RPMI7951 (cell line): Measurements from ENCODE around the gene TXNL4B. TPM values are rescaled to one million over a fixed set of nuclear protein-coding genes. Genes with fewer than 3 reads are reported as not detected.
"Not testable (repeated sequence)": the region's sequence is repeated elsewhere in the genome, so short reads cannot be mapped to it uniquely, and the experiment has no call there.

ENCODE experiments used
- DNase-seq: peaks from one replicate; pipeline ENCODE4 v3.0.0-alpha.2; 2012; ENCODE audit warnings: low read depth
- total RNA-seq: library from RNA; depleted of rRNA; stranded (reverse); fragments of >200 nt; shearing (Covaris generic); gene quantifications from 2 replicates; pipeline ENCODE4 v1.2.3, GENCODE V29; 2014

Gene TXNL4B
- total RNA-seq, 1 experiment from 2014 or later: 13.2 TPM

DNA sequence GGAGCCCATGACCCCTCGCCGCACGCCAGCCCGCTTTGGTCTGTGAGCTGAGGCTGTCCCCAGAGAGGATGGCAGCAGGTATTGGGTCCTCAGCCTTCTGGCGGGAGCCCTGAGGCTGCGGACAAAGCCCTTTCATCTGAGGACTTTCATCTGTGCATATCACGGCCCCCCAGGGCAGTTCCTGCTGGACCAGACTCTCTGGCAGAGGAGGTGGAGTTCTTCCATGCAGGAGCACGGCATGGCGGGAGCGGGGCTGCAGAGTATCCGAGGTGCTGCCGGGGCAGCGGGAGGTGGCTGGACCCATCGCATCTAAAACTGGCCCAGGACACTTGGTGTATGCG, 19.0 kb upstream of the TXNL4B start:
- DNase-seq: no peak

DNA sequence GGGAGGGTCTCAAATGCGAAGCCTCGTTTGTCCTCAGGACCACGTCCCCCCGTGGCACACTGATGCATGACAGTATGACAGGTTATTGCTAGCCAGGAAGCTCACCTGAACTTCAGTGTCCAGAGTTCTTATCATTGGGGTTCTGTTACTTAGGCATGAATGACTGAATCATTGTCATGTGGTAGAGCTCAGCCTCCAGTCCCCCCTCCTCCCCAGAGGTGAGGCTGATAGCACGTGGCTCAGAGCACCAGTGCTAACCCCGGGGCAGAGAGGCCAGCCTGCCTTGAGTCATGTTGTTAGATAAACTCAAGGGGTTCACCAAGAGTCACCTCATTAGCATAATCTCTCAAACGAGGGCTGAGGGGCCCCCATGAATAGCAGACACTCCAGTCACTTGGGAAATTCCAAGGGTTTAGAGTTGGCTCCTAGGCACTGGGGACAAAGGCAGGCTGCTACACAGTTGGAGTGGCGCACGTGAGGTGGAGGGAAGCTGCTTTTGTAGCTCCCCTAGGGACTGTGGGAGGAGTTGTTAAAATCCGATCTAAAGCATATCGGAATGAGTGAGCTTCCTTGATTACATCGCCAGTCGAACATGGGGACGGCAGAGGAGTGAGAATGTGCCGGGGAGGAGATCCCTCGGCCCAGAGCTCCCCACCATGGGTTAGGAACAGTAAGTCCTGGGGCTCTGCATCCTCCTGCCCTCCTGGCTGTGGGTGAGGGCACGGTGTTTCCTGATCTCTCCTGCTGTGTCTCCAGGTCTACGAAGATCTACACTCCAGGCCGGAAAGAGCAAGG, 18.4 kb upstream of the TXNL4B start:
- no peak for DNase-seq

- no peak for DNase-seq
These were observed 17.5 kb upstream of the TXNL4B start for GRCh38 chr16:72110662-72111615.

GRCh38 chr16:72109966-72110530, 16.6 kb upstream of the TXNL4B start:
- DNase-seq: no peak

DNA sequence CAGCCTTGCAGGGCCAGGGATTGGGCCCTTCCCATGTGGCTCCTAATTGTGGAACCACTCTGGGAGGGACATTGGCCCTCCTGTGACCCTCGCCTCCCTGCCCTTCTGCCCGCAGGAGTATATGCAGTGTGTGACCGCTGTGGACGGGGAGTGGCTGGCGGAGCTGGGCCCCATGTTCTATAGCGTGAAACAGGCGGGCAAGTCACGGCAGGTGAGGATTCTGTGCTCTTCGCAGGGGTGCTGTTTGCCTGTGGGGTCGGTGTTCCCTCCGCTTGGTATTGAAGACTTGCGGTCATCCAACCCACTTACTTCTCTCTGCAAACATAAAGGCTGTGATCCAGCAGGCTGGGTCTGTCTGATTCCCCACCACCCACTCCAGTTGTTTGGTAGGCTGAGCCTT, 15.9 kb upstream of the TXNL4B start:
- no peak for DNase-seq

GRCh38 chr16:72108353-72109102, 15.1 kb upstream of the TXNL4B start:
- no peak for DNase-seq

DNA sequence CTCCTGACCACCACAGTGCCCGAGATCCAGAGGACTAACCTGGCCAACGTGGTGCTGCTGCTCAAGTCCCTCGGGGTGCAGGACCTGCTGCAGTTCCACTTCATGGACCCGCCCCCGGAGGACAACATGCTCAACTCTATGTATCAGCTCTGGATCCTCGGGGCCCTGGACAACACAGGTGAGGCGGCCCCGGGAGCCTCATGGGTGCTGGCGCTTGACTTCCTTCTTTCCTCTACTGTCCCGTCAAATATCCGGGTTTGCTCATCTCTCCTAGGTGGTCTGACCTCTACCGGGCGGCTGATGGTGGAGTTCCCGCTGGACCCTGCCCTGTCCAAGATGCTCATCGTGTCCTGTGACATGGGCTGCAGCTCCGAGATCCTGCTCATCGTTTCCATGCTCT, 14.0 kb upstream of the TXNL4B start:
- DNase-seq: no peak

DNA sequence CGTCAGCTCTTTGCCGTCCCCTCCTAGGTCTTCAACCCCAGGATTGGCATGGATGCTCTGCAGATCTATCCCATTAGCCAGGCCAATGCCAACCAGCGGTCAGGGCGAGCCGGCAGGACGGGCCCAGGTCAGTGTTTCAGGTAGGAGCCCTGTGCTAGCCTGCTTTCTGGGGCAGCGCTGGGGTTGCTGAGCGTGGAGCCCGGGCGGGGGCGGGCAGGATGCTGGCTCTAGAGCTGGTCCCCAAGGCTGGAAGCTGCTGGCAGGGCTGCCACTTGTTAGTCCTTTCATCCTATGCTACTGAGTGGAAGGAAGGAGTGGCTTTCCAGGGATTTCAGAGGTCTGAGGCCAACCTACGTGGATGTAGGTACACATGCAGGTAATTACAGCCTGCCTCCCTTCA, 12.6 kb upstream of the TXNL4B start:
- DNase-seq: no peak

DNA sequence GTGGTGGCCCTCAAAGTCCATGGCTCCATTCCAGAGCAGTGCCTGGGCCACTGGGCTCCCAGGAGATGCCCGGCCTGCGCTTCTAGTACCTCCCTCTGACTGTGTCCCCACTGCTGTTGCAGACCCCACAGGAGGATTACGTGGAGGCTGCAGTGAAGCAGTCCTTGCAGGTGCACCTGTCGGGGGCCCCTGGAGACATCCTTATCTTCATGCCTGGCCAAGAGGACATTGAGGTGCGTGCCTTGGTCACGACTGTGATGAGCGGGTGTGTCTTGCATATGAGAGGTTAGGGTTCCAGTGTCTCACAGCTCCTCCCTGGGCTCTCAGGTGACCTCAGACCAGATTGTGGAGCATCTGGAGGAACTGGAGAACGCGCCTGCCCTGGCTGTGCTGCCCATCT, 11.5 kb upstream of the TXNL4B start:
- no peak for DNase-seq

DNA sequence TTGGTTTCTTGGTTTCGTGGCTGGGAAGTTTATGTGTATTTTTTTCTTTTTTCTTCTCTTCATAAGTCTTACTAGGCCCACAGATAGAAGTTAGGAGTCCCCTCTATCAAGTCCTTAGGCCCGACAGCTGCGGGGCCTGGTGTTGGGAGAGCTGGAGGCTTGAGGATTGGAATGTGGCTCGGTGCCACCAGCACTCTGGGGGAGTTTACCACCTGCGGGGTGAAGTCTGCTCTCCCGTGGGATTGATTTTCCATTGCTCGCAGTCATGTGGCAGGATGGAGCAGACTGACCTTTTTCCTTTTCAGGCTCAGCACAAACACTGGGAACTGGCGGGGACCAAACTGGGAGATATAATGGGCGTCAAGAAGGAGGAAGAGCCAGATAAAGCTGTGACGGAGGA, 7.8 kb upstream of the TXNL4B start:
- DNase-seq: no peak

GRCh38 chr16:72099377-72099818, 6.0 kb upstream of the TXNL4B start:
- peak; percentile 51 for DNase-seq

DNA sequence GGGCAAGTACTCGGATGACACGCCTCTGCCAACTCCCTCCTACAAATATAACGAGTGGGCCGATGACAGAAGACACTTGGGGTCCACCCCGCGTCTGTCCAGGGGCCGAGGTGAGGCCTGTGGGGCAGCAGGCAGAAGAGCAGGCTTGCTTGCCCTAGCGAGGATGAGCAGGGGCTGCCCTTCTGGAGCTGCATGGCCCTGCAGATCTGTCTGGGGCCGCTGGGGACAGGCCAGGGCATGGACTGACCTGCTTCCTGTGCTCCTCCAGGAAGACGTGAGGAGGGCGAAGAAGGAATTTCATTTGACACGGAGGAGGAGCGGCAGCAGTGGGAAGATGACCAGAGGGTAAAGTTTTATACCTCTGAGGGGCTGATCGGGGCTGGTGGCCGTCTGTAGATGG, 5.5 kb upstream of the TXNL4B start:
- no peak for DNase-seq

GRCh38 chr16:72094266-72094610, 818 bp upstream of the TXNL4B start:
- DNase-seq: peak; percentile 15

DNA sequence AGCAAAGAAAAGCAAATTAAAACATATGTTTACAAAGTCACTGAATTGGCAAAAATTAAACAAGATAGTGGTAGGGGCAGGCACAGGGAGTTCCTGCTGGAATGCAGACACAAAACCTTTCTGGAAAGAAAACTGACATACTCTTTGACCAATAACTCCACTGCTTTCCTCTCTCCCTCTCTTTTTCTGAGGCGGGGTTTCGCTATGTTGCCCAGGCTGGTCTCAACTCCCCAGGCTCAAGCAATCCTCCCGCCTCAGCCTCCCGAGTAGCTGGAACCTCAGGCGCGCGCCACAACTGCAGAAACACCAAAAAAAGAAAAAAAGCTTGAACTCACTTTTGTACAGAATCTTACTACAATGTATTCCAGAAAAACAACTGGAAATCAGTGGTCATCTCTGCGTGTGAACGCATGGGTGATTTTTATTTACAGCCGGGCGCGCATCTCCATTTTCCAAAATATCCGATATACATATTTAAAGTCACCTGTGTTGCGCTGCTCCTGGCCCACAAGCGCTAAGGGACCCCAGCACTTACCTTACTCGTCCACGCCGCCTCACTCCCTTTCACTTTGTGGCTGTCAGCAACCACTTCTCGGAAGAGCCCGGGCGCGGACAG, 480 bp downstream of the TXNL4B start:
- peak; percentile 73 for DNase-seq

DNA sequence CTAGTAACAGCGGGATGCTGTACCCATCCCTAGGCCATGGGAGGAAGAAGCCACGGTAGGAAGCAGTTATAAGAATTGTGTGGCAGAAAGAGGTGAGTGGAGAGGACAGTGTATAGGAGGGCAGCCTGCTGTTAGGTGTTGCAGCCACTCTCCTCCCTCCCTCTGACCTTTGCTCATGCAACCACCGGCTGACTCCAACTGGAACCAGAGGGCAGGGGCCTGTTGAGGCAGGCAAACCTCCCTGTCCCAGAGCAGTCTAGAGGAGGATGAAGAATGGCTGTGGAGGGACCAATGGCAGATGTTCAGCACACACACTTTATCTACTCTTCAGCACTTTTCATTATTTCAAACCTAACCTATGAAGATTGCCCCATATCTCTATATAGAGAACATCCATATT, 2.2 kb downstream of the TXNL4B start:
- DNase-seq: no peak

DNA sequence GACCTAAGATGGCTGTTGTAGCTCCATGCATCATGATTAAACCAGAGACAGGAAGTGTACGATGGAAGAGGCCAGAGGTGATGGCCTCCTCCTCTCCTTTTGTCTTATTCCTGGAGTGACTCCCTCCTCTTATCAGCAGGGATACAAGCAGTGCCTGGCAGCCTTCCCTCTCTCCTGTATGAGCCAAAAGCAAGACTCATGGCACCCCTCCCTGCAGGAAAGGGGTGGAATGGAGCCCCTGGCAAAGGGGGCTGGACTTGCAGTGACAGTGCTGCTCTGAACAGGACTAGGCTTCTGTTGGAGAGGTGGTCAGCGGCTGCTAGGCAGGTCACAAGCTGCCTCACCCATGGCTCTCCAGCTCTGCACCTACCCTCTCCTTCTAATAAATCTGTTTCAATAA, 8.4 kb downstream of the TXNL4B start:
- no peak for DNase-seq

- no peak for DNase-seq
These were observed 9.0 kb downstream of the TXNL4B start for GRCh38 chr16:72084445-72084844.

DNA sequence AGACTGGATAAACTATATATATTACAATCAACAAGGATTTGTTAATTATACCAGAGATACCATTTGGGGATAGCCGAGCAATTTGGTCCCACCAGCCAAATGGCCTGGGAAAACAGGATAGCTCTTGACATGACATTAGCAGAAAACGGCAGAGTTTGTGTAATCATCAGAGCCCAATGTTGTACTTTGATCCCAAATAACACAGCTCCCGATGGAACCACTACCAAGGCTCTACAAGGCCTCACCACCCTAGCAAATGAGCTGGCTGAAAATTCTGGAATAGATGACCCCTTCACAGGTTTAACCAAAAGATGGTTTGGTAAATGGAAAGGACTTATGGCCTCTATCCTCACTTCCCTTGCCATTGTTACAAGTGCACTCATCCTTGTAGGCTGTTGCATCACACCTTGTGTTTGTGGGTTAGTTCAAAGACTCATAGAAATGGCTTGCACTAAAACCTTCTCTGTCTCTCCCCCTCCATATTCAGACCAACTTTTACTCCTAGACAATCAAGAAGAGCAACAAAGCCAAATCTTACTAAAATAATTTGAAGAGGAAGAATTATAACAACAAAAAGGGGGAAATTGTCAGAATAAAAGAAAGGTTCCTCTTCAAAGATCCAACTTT, 9.5 kb downstream of the TXNL4B start:
- DNase-seq: no peak

DNA sequence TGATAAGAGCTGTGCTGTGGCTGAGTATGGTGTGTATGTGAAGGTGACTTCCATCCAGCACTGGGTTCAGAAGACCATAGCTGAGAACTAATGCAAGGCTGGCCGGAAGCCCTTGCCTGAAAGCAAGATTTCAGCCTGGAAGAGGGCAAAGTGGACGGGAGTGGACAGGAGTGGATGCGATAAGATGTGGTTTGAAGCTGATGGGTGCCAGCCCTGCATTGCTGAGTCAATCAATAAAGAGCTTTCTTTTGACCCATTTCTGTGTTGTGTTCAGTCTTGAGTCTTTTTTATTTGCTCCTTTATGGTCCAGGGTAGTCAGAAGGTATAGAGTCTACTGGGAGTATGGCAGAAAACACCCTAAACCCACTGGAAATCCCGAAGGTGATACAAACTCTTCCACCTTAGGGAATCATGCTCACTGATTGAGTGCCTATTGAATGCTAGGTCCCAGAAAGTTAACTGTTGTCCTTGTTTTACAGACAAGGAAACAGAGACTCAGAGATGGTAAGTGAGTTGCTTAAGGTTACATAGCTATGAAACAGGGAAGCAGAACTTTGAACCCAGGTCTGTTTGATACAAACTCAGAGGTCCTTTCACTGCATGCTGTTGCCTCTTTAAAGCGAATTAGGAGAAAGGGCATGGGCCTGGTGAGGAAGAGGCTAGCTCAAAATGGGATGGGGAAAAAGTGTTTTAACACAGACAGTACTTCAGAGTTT, 16.3 kb downstream of the TXNL4B start:
- DNase-seq: not testable (repeated sequence)

GRCh38 chr16:72075067-72075466, 18.4 kb downstream of the TXNL4B start:
- DNase-seq: not testable (repeated sequence)
